ENCODE data around the gene GNA14.

DNA sequence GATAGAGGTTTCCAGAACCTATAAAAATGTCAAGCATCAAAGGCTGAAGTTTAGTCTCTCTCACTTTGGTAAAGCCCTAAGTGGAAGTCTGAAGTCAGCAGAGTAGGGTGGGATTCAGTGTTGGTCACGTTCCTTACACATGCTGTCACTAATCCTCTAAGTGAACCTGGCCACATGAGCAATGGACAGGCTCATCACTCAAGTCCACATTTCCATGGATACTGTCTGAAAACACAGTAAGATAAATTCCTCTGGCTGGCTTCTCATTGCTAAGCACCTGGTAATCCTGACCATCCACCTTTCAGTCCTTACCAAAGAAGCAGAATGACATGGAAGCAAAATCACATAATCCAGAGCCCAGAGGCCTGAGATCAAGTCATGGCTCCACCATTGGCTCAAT lies 43.8 kb downstream of the GNA14 start:
- no peak for TF ChIP-seq ZNF274 (IDR thresholded peaks at IDR 0.05; ENCODE audit: low read depth, low read length)
- TF ChIP-seq SUZ12 (IDR thresholded peaks at IDR 0.05; ENCODE audit: extremely low read depth, insufficient read depth, insufficient read length): no peak
- TF ChIP-seq YY1 (IDR thresholded peaks at IDR 0.05; ENCODE audit: insufficient read depth, insufficient read length): no peak
